ENCODE data around the gene PTGES2.

Gene PTGES2

GRCh38 chr9:128127568-128127989 lies at the start of gene PTGES2:
TSS of gene PTGES2 (minus strand) at chr9:128127729. CDS start at chr9:128127717, 12 bp downstream.
- H3K4me3 ChIP-seq, result peak within 1 kb of the TSS; percentile 75 to 98 (median 90)
- peak within 1 kb of the TSS; percentile 58 to 100 (median 98) for H3K27ac ChIP-seq

- Histone ChIP-seq H3K4me3 (no peak overlapping the region), H3K27ac (peak overlapping the region in 4 of 21 experiments; percentile 14 to 64 (median 40))
Measured at GRCh38 chr9:128175726-128176125, 48.2 kb upstream of the PTGES2 start.

- H3K4me3 ChIP-seq, result no peak overlapping the region
- peak overlapping the region in 1 of 21 experiments; percentile 14 for H3K27ac ChIP-seq
Measured at GRCh38 chr9:128175102-128175563, 47.6 kb upstream of the PTGES2 start.

- Histone ChIP-seq H3K4me3 (no peak overlapping the region), H3K27ac (no peak overlapping the region)
Measured at GRCh38 chr9:128174062-128174461, 46.5 kb upstream of the PTGES2 start.

GRCh38 chr9:128169925-128170324 lies 42.4 kb upstream of the PTGES2 start:
- no peak overlapping the region for H3K27ac ChIP-seq
- H3K4me3 ChIP-seq, result no peak overlapping the region

- H3K4me3 ChIP-seq, result no peak overlapping the region
Measured at GRCh38 chr9:128169492-128169891, 42.0 kb upstream of the PTGES2 start.

GRCh38 chr9:128168731-128169308 lies 41.3 kb upstream of the PTGES2 start:
- Histone ChIP-seq H3K27ac (no peak overlapping the region), H3K4me3 (no peak overlapping the region)

More at GRCh38 chr9:128169492-128169891, 42.0 kb upstream of the PTGES2 start:
- no peak overlapping the region for H3K27ac ChIP-seq

- H3K4me3 ChIP-seq, result no peak overlapping the region
- H3K27ac ChIP-seq, result no peak overlapping the region
Measured at GRCh38 chr9:128167209-128167608, 39.7 kb upstream of the PTGES2 start.

- no peak overlapping the region for H3K4me3 ChIP-seq
Measured at GRCh38 chr9:128166169-128166568, 38.6 kb upstream of the PTGES2 start.

GRCh38 chr9:128164307-128164885 lies 36.9 kb upstream of the PTGES2 start:
- peak overlapping the region in 4 of 21 experiments; percentile 1 to 34 (median 16) for H3K27ac ChIP-seq

More at GRCh38 chr9:128166169-128166568, 38.6 kb upstream of the PTGES2 start:
- no peak overlapping the region for H3K27ac ChIP-seq

GRCh38 chr9:128163523-128164306 lies 36.2 kb upstream of the PTGES2 start:
- Histone ChIP-seq H3K27ac (peak overlapping the region in 5 of 21 experiments; percentile 1 to 34 (median 8)), H3K4me3 (no peak overlapping the region)

More at GRCh38 chr9:128164307-128164885, 36.9 kb upstream of the PTGES2 start:
- H3K4me3 ChIP-seq, result no peak overlapping the region

GRCh38 chr9:128163027-128163515 lies 35.5 kb upstream of the PTGES2 start:
- no peak overlapping the region for H3K27ac ChIP-seq
- H3K4me3 ChIP-seq, result no peak overlapping the region

- peak overlapping the region in 1 of 21 experiments; percentile 50 for H3K27ac ChIP-seq
- no peak overlapping the region for H3K4me3 ChIP-seq
Measured at GRCh38 chr9:128162215-128163026, 34.9 kb upstream of the PTGES2 start.

GRCh38 chr9:128161215-128161902 lies 33.8 kb upstream of the PTGES2 start:
- peak overlapping the region in 1 of 21 experiments; percentile 8 for H3K27ac ChIP-seq

GRCh38 chr9:128160603-128160987 lies 33.1 kb upstream of the PTGES2 start:
- H3K27ac ChIP-seq, result peak overlapping the region; percentile 37 to 92 (median 80)
- peak overlapping the region; percentile 52 to 85 (median 66) for H3K4me3 ChIP-seq

More at GRCh38 chr9:128161215-128161902, 33.8 kb upstream of the PTGES2 start:
- H3K4me3 ChIP-seq, result peak overlapping the region in 3 of 7 experiments; percentile 66 to 85 (median 72)

- Histone ChIP-seq H3K4me3 (peak within 1 kb of the TSS; percentile 52 to 85 (median 66)), H3K27ac (peak within 1 kb of the TSS; percentile 37 to 92 (median 80))
Measured at GRCh38 chr9:128159784-128160602, 32.5 kb upstream of the PTGES2 start, which contains the start of gene BBLN. TSS of gene BBLN (plus strand) at chr9:128160265. CDS start at chr9:128160408, 143 bp downstream.

GRCh38 chr9:128159522-128159783 lies 31.9 kb upstream of the PTGES2 start:
- Histone ChIP-seq H3K4me3 (peak overlapping the region; percentile 52 to 85 (median 66)), H3K27ac (peak overlapping the region in 20 of 21 experiments; percentile 40 to 92 (median 77))
